ENCODE data around the gene ANO6.

DNA sequence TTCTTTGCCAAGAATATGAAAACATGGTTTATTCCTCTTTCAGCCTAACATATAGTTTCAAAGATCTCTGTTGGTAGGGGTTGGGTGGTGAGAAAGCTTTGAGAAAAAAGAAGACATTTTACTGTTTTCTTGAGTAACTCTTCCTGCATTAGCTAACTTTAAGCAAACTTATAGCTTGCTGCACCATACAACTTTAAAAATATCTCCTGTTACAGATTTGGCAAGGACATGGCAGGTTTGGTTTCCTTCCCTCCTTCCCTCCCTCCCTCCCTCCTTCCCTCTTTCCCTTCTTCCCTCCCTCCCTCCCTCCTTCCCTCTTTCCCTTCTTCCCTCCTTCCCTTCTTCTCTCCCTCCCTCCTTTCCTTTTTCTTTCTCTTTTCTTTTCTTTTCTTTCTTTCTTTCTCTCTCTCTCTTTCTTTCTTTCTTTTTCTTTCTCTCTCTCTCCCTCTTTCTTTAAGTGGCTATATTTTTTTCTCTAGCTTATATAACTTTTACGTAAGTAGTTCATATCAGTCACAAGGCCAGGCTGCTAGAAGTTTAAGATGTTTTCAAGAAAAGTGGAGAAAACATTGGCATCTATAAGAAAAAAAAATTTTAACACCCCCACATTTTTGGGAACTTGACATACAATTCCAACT, 26.0 kb upstream of the ANO6 start:
- TF ChIP-seq, protein P1, sequence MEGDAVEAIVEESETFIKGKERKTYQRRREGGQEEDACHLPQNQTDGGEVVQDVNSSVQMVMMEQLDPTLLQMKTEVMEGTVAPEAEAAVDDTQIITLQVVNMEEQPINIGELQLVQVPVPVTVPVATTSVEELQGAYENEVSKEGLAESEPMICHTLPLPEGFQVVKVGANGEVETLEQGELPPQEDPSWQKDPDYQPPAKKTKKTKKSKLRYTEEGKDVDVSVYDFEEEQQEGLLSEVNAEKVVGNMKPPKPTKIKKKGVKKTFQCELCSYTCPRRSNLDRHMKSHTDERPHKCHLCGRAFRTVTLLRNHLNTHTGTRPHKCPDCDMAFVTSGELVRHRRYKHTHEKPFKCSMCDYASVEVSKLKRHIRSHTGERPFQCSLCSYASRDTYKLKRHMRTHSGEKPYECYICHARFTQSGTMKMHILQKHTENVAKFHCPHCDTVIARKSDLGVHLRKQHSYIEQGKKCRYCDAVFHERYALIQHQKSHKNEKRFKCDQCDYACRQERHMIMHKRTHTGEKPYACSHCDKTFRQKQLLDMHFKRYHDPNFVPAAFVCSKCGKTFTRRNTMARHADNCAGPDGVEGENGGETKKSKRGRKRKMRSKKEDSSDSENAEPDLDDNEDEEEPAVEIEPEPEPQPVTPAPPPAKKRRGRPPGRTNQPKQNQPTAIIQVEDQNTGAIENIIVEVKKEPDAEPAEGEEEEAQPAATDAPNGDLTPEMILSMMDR (IDR thresholded peaks at IDR 0.05 in 8 of 11, conservative IDR thresholded peaks at IDR 0.05 in 3 of 11), result no peak
- no peak for TF ChIP-seq POLR2A (IDR thresholded peaks at IDR 0.05)
- no peak for TF ChIP-seq POLR2AphosphoS5 (IDR thresholded peaks at IDR 0.05)
